HUES48 (cell line): Measurements from ENCODE around the gene LDHB.

Experiments
- H3K27ac ChIP-seq: one replicate; pipeline ENCODE4 v1.7.0; 2013; ENCODE audit warnings: low read depth, low read length, inconsistent platforms
- H3K27me3 ChIP-seq: 2 replicates; pipeline ENCODE4 v1.6.1; 2013; ENCODE audit warnings: mild to moderate bottlenecking, low read length; ENCODE audit not compliant: control insufficient read depth, insufficient read depth
- H3K36me3 ChIP-seq: 2 replicates; pipeline ENCODE4 v1.6.1; 2013; ENCODE audit warnings: low read length; ENCODE audit not compliant: control insufficient read depth, insufficient read depth
- H3K4me1 ChIP-seq: 2 replicates; pipeline ENCODE4 v1.6.1; 2013; ENCODE audit warnings: mild to moderate bottlenecking, low read length; ENCODE audit not compliant: control insufficient read depth, insufficient read depth
- H3K4me3 ChIP-seq: 2 replicates; pipeline ENCODE4 v1.5.1; 2013; ENCODE audit warnings: mild to moderate bottlenecking, low read depth, low read length
- H3K9ac ChIP-seq: 2 replicates; pipeline ENCODE4 v1.6.1; 2013; ENCODE audit warnings: mild to moderate bottlenecking, low read depth, low read length, moderate library complexity
- H3K9me3 ChIP-seq: 2 replicates; pipeline ENCODE4 v1.6.1; 2013; ENCODE audit warnings: low read length; ENCODE audit not compliant: control insufficient read depth, insufficient read depth

LDHB gene

GRCh38 chr12:21642707-21643389 lies 14.8 kb downstream of the LDHB start:
- peaks cover 23% of the 10 kb centered on the region for H3K4me1 ChIP-seq
- H3K36me3 ChIP-seq = peaks cover 98% of the 10 kb centered on the region
- H3K27ac ChIP-seq = peak overlapping the region; percentile 24
- no peak overlapping the region for H3K4me3 ChIP-seq
- H3K9ac ChIP-seq = no peak overlapping the region
- H3K9me3 ChIP-seq = no peaks in the 10 kb centered on the region
- H3K27me3 ChIP-seq = no peaks in the 10 kb centered on the region

DNA sequence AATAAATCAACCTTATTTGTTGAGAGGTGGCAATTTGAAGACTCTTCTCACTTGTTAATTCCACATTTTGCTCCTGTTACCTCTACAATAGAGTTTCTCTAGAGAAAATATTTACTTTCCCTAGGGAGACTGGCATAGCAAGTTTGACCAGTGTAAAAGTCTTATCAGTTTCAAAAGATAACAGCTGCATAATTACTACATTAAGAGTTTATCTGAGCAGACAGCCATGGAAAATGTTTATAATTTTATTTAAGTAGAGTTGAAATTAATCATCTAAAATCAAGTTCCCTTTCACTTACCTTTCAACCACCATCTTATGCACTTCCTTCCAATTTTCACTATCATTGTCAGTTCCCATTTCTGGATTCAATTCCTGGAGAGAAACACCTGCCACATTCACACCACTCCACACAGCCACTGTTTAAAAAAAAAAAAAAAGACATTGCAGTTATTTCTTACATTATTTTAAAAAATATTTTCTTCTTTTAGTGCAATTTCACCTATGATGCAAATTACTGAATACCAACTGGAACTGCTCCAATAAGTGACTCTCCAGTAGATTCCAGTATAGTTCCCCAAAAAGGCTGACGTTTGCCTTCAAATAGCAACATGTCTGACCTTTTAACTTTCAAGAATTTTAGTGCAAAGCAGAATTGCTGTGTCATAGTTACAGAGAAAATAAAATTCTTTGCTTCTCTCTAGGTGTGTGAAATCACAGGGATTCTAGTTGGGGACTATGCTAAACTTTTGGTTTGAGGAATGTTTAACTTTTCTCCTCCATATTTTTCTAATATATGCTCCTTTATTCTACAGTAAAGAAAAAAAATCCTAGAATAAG lies 19.4 kb downstream of the LDHB start:
- Histone ChIP-seq H3K27me3 (no peaks in the 10 kb centered on the region), H3K36me3 (peaks cover 92% of the 10 kb centered on the region), H3K4me1 (no peaks in the 10 kb centered on the region), H3K9me3 (no peaks in the 10 kb centered on the region), H3K9ac (no peak overlapping the region), H3K27ac (peak overlapping the region; percentile 15), H3K4me3 (no peak overlapping the region)

GRCh38 chr12:21634245-21634644 lies 23.4 kb downstream of the LDHB start:
- H3K36me3 ChIP-seq = peaks cover 52% of the 10 kb centered on the region
- H3K27me3 ChIP-seq = no peaks in the 10 kb centered on the region
- no peak overlapping the region for H3K4me3 ChIP-seq
- H3K9me3 ChIP-seq = no peaks in the 10 kb centered on the region
- H3K27ac ChIP-seq = no peak overlapping the region
- no peak overlapping the region for H3K9ac ChIP-seq
- H3K4me1 ChIP-seq = no peaks in the 10 kb centered on the region

- Histone ChIP-seq H3K27ac (no peak overlapping the region), H3K9ac (no peak overlapping the region), H3K27me3 (no peaks in the 10 kb centered on the region), H3K36me3 (peaks cover 23% of the 10 kb centered on the region), H3K4me1 (no peaks in the 10 kb centered on the region), H3K9me3 (no peaks in the 10 kb centered on the region; the same call in 1 of the 2 replicates), H3K4me3 (no peak overlapping the region)
Observed at GRCh38 chr12:21631367-21631766, 26.3 kb downstream of the LDHB start.

GRCh38 chr12:21627924-21628323 lies 29.7 kb downstream of the LDHB start:
- H3K27me3 ChIP-seq = no peaks in the 10 kb centered on the region
- no peak overlapping the region for H3K9ac ChIP-seq
- H3K4me3 ChIP-seq = no peak overlapping the region
- no peaks in the 10 kb centered on the region for H3K4me1 ChIP-seq
- no peaks in the 10 kb centered on the region for H3K36me3 ChIP-seq
- no peaks in the 10 kb centered on the region; the same call in 1 of the 2 replicates for H3K9me3 ChIP-seq
- H3K27ac ChIP-seq = no peak overlapping the region

GRCh38 chr12:21618566-21618965 lies 39.1 kb downstream of the LDHB start:
- no peaks in the 10 kb centered on the region for H3K9me3 ChIP-seq
- H3K27ac ChIP-seq = no peak overlapping the region
- no peak overlapping the region for H3K9ac ChIP-seq
- H3K36me3 ChIP-seq = no peaks in the 10 kb centered on the region
- H3K4me1 ChIP-seq = no peaks in the 10 kb centered on the region
- H3K27me3 ChIP-seq = no peaks in the 10 kb centered on the region
- H3K4me3 ChIP-seq = no peak overlapping the region

DNA sequence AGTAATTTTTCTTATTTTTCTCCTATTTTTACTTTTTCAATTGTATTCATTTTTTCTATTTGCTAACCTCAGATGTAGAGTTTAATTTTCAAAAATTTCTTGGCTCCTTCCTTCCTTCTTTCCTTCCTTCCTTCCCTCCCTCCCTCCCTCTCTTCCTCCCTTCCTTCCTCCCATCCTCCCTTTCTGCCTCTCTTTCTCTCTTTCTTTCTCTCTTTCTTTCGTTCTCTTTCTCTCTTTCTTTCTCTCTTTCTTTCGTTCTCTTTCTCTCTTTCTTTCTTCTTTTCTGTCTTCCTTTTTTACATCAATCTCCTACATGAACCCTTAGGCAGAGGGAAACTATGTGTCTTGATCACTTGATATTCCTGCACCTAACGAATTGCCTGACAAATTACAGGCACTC lies 40.6 kb downstream of the LDHB start:
- Histone ChIP-seq H3K36me3 (no peaks in the 10 kb centered on the region), H3K9me3 (no peaks in the 10 kb centered on the region), H3K27me3 (no peaks in the 10 kb centered on the region), H3K4me1 (no peaks in the 10 kb centered on the region), H3K27ac (no peak overlapping the region), H3K9ac (no peak overlapping the region), H3K4me3 (no peak overlapping the region)

GRCh38 chr12:21615431-21615830 lies 42.2 kb downstream of the LDHB start:
- Histone ChIP-seq H3K4me1 (no peaks in the 10 kb centered on the region), H3K27me3 (no peaks in the 10 kb centered on the region), H3K4me3 (no peak overlapping the region), H3K27ac (no peak overlapping the region), H3K9ac (no peak overlapping the region), H3K36me3 (no peaks in the 10 kb centered on the region), H3K9me3 (no peaks in the 10 kb centered on the region)

- no peaks in the 10 kb centered on the region for H3K27me3 ChIP-seq
- no peaks in the 10 kb centered on the region for H3K36me3 ChIP-seq
- H3K4me1 ChIP-seq = no peaks in the 10 kb centered on the region
- no peak overlapping the region for H3K4me3 ChIP-seq
- no peaks in the 10 kb centered on the region for H3K9me3 ChIP-seq
- H3K27ac ChIP-seq = no peak overlapping the region
- no peak overlapping the region for H3K9ac ChIP-seq
Observed at GRCh38 chr12:21614506-21614905, 43.1 kb downstream of the LDHB start.

- Histone ChIP-seq H3K9me3 (no peaks in the 10 kb centered on the region), H3K27ac (no peak overlapping the region), H3K4me1 (no peaks in the 10 kb centered on the region), H3K9ac (no peak overlapping the region), H3K36me3 (no peaks in the 10 kb centered on the region), H3K4me3 (no peak overlapping the region), H3K27me3 (no peaks in the 10 kb centered on the region)
Observed at GRCh38 chr12:21613931-21614330, 43.7 kb downstream of the LDHB start.

- Histone ChIP-seq H3K4me1 (peaks cover 5% of the 10 kb centered on the region; the same call in 1 of the 2 replicates), H3K9me3 (no peaks in the 10 kb centered on the region), H3K4me3 (no peak overlapping the region), H3K36me3 (no peaks in the 10 kb centered on the region), H3K27ac (no peak overlapping the region), H3K9ac (no peak overlapping the region), H3K27me3 (no peaks in the 10 kb centered on the region)
Observed at GRCh38 chr12:21608196-21608595, 49.4 kb downstream of the LDHB start.
